ENCODE data around the gene CT45A1. TPM values are rescaled to one million over a fixed set of nuclear protein-coding genes. Genes with fewer than 3 reads are reported as not detected.

Gene CT45A1, protein sequence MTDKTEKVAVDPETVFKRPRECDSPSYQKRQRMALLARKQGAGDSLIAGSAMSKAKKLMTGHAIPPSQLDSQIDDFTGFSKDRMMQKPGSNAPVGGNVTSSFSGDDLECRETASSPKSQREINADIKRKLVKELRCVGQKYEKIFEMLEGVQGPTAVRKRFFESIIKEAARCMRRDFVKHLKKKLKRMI
- total RNA-seq, result not detected in 2 replicates

DNA sequence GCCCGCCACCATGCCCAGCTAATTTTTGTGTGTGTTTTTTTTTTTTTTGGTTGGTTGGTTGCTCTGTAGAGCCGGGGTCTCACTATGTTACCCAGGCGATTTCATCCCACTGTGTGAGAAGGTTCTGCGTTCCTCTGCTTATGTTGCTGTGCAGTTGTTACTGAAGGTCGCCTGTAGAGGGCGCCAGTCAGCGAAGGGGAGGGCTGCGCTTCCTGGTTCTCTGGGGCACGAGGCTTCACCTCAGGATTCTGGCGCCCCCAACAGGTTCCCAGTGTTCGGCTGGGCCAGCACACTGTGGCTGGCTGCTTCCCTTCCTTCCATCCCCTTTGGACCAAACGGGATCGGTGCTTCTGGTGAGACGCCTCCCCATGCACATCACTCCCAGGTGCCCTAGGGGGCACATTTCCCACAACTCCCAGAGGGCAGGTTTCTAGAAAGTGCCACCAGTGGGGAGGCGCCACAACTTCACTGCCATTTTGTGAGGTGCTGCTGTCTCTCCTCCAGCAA, at the start of gene CT45A1:
CT45A1 (plus strand) TSS at position 457 of the 507 bp plus-strand sequence. CDS start 5,302 bp downstream, outside the sequence.

DNA sequence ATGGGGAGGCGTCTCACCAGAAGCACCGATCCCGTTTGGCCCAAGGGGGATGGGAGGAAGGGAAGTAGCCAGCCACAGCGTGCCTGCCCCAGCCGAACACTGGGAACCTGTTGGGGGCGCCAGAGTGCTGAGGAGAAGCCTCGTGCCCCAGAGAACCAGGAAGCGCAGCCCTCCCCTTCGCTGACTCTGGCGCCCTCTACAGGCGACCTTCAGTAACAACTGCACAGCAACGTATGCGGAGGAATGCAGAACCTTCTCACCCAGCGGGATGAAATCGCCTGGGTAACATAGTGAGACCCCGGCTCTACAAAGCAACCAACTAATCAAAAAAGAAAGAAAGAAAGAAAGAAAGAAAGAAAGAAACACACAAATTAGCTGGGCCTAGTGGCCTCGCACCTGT, 54.7 kb downstream of the CT45A1 start, which contains the start of gene CT45A3:
CT45A3 (minus strand) TSS at position 101 of the 400 bp plus-strand sequence. CDS start 3,747 bp downstream, outside the sequence.

Other genes starting within 250 kb of the CT45A1 start
- 3.9 and 5.4 TPM in 2 replicates for gene INTS6L, start 193.0 kb upstream of the CT45A1 start, total RNA-seq
- not detected in 2 replicates for gene CT45A3, start 54.6 kb downstream of the CT45A1 start, total RNA-seq
- gene CT45A5, start 71.9 kb downstream of the CT45A1 start, total RNA-seq, result not detected in 2 replicates
- gene CT45A6, start 89.1 kb downstream of the CT45A1 start, total RNA-seq, result not detected in 2 replicates
- not detected in 2 replicates for gene CT45A2, start 106.4 kb downstream of the CT45A1 start, total RNA-seq
- not detected in 2 replicates for gene CT45A7, start 123.6 kb downstream of the CT45A1 start, total RNA-seq
- not detected in 2 replicates for gene CT45A8, start 140.9 kb downstream of the CT45A1 start, total RNA-seq
- not detected in 2 replicates for gene CT45A9, start 158.2 kb downstream of the CT45A1 start, total RNA-seq
- not detected in 2 replicates for gene CT45A10, start 179.8 kb downstream of the CT45A1 start, total RNA-seq
- gene SAGE1, start 180.1 kb downstream of the CT45A1 start, total RNA-seq, result not detected in 2 replicates

All from airway epithelial cell (primary cell).